SK-N-MC (cell line): ENCODE measurements around the gene ATP1A2.

Experiments
- DNase-seq: peaks from one replicate; pipeline ENCODE4 v3.0.0-alpha.2; 2011; ENCODE audit warnings: low read depth, low spot score
- H3K27ac ChIP-seq: fragments of 200-600 bp; sonication (generic); 2 replicates; pipeline ENCODE4 v1.5.1; 2016; ENCODE audit warnings: mixed run types
- H3K36me3 ChIP-seq: fragments of 200-600 bp; sonication (generic); 2 replicates; pipeline ENCODE4 v1.6.1; 2017; ENCODE audit warnings: antibody characterized with exemption, low read length, mixed read lengths; ENCODE audit not compliant: insufficient read depth
- H3K4me3 ChIP-seq: fragments of 200-600 bp; sonication (generic); 2 replicates; pipeline ENCODE4 v1.5.1; 2016
- H3K9ac ChIP-seq: fragments of 200-600 bp; sonication (generic); 2 replicates; pipeline ENCODE4 v1.8.0; 2017; ENCODE audit warnings: mixed run types, mixed read lengths; ENCODE audit not compliant: insufficient read length
- H3K9me3 ChIP-seq: fragments of 200-600 bp; sonication (generic); 2 replicates; pipeline ENCODE4 v1.6.1; 2017; ENCODE audit warnings: low read depth, mild to moderate bottlenecking, antibody characterized with exemption, low read length, moderate library complexity, mixed read lengths
- EZH2 ChIP-seq: fragments of 200-600 bp; sonication (generic); IDR thresholded peaks from one replicate; pipeline ENCODE4 v1.6.1; 2017; ENCODE audit warnings: antibody characterized with exemption
- FOXP2 ChIP-seq: optimal IDR thresholded peaks from 2 replicates; pipeline ENCODE3; 2011; ENCODE audit warnings: mild to moderate bottlenecking, moderate library complexity; ENCODE audit not compliant: insufficient read depth; ENCODE audit errors: extremely low read length, control extremely low read depth
- POLR2AphosphoS5 ChIP-seq: IDR thresholded peaks from 2 replicates; pipeline ENCODE4 v1.6.1; 2012; ENCODE audit warnings: mild to moderate bottlenecking, low read depth, low read length, borderline replicate concordance

The ATP1A2 gene

DNA sequence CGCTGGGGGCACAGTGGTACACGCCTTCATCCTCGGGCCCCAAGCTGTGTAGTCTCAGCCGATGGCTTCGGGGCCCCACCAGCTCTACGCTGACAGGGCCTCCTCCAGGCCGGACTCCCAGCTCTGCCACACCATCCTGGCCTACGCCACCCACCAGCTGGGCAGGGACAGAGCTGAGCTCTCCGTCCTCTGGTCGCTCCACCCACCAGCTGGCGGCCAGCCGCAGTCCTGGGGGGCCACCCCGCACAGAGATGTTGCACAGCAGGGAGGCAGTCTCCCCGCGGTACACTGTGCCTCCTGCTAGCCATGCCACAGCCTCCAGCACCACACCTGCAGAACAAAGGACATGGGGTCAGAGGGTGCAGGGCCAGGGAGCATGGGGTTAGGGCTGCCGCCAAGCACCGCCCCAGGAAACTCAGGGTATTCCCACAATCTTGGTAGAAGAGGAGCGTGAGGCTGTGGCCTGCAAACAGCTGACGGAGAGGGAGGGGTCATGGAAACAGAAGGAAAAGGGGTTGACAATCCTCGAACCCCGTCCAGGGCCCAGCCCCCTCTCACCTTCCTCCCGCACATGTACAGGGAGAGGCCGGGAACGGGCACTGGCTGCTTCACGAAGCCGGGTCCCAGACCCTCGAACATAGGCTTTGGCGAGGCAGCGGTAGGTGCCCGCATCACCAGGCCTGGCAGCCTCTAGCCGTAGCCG lies 23.0 kb upstream of the ATP1A2 start:
- H3K4me3 ChIP-seq = no peak overlapping the region
- DNase-seq = no peak
- no peak overlapping the region for H3K27ac ChIP-seq
- no peak overlapping the region for H3K9ac ChIP-seq
- H3K9me3 ChIP-seq = no peaks in the 10 kb centered on the region
- H3K36me3 ChIP-seq = no peaks in the 10 kb centered on the region
- TF ChIP-seq FOXP2 = no peak
- TF ChIP-seq POLR2AphosphoS5 = no peak
- no peak for TF ChIP-seq EZH2

DNA sequence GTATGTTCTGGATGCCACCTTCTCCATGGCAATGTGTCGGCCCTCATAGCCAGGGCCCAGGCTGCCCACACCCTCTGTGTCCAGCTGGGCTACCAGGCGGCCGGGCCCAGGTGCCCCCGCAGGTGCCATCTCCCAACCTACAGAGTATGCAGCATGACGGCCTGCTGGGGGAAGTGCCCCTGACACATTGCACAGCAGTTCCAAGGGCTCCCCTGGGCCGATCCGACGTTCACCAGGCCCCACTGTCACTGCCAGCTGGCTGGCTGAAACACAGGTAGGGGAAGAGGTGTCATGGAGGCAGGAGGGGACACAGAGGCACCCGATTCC lies 22.5 kb upstream of the ATP1A2 start:
- Histone ChIP-seq H3K4me3 (no peak overlapping the region), H3K27ac (no peak overlapping the region), H3K9ac (no peak overlapping the region), H3K9me3 (no peaks in the 10 kb centered on the region), H3K36me3 (no peaks in the 10 kb centered on the region)
- no peak for DNase-seq
- TF ChIP-seq POLR2AphosphoS5 (no peak), EZH2 (no peak)

DNA sequence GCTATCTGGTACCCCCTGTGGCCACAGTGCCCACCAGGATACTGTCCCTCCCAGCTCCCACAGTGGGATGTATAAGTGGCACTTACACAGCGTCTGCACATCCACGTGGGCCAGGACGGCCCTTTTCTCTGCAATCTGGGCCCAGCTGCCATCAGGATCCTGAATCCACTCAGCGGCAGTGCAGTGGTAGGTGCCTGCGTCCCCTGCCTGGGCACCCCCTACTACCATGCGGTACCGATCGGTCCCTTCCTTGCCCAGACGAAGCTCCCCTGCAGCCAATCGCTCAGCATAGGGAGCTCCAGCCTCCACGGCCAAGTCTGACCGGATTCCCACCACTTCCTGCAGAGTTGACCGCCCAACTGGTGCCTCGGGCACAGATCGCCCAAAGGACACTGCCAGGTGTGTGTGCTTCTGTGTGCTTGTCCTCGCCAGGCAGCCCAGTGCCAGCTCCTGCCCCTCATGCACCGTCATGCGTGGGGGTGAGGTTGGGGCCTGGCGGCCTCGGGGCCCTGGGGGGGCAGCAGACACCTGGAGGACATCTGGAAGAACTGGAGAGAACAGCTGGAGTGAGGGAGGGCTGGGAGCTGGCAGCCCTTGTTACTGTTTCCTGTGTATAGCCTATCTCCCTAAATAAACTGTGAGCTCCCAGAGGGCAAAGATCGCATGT lies 21.8 kb upstream of the ATP1A2 start:
- DNase-seq = no peak
- Histone ChIP-seq H3K9ac (no peak overlapping the region), H3K9me3 (no peaks in the 10 kb centered on the region), H3K4me3 (no peak overlapping the region), H3K36me3 (no peaks in the 10 kb centered on the region), H3K27ac (no peak overlapping the region)
- TF ChIP-seq FOXP2 (no peak), EZH2 (no peak), POLR2AphosphoS5 (no peak)

GRCh38 chr1:160094291-160094625 lies 21.3 kb upstream of the ATP1A2 start:
- H3K9me3 ChIP-seq = no peaks in the 10 kb centered on the region
- H3K27ac ChIP-seq = no peak overlapping the region
- no peak overlapping the region for H3K9ac ChIP-seq
- no peak overlapping the region for H3K4me3 ChIP-seq
- no peak for DNase-seq
- TF ChIP-seq POLR2AphosphoS5 (no peak), FOXP2 (no peak), EZH2 (no peak)
- no peaks in the 10 kb centered on the region for H3K36me3 ChIP-seq

DNA sequence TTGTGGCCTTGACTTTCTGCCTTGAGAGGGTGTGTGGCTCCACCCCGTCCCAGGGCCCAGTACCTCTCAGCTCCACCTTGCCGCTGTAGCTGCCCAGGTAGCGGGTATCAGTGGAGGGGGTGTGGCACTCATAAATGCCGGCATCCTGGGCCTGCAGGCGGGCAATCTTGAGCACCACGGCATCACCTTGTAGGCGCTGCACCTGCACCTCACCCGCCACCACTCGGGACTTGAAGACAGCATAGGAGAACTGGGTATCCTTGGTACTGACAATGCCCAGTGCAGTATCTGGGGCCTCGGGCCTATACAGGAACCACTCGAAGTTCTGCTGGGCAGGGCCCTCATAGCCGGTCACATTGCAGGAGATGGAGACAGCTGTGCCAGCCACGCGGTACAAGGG lies 20.8 kb upstream of the ATP1A2 start:
- Histone ChIP-seq H3K4me3 (no peak overlapping the region), H3K9ac (no peak overlapping the region), H3K36me3 (no peaks in the 10 kb centered on the region), H3K9me3 (no peaks in the 10 kb centered on the region), H3K27ac (no peak overlapping the region)
- TF ChIP-seq POLR2AphosphoS5 = no peak
- no peak for TF ChIP-seq EZH2
- TF ChIP-seq FOXP2 = no peak
- no peak for DNase-seq

GRCh38 chr1:160095382-160096105 lies 20.0 kb upstream of the ATP1A2 start:
- H3K4me3 ChIP-seq = no peak overlapping the region
- TF ChIP-seq FOXP2 (no peak), EZH2 (no peak), POLR2AphosphoS5 (no peak)
- H3K9ac ChIP-seq = no peak overlapping the region
- no peak overlapping the region for H3K27ac ChIP-seq
- no peaks in the 10 kb centered on the region for H3K9me3 ChIP-seq
- no peaks in the 10 kb centered on the region for H3K36me3 ChIP-seq
- DNase-seq = no peak

GRCh38 chr1:160096274-160097116 lies 19.1 kb upstream of the ATP1A2 start:
- TF ChIP-seq POLR2AphosphoS5 (no peak), FOXP2 (no peak), EZH2 (no peak)
- H3K9ac ChIP-seq = no peak overlapping the region
- H3K27ac ChIP-seq = no peak overlapping the region
- H3K9me3 ChIP-seq = no peaks in the 10 kb centered on the region
- no peak for DNase-seq
- no peaks in the 10 kb centered on the region for H3K36me3 ChIP-seq
- H3K4me3 ChIP-seq = no peak overlapping the region

DNA sequence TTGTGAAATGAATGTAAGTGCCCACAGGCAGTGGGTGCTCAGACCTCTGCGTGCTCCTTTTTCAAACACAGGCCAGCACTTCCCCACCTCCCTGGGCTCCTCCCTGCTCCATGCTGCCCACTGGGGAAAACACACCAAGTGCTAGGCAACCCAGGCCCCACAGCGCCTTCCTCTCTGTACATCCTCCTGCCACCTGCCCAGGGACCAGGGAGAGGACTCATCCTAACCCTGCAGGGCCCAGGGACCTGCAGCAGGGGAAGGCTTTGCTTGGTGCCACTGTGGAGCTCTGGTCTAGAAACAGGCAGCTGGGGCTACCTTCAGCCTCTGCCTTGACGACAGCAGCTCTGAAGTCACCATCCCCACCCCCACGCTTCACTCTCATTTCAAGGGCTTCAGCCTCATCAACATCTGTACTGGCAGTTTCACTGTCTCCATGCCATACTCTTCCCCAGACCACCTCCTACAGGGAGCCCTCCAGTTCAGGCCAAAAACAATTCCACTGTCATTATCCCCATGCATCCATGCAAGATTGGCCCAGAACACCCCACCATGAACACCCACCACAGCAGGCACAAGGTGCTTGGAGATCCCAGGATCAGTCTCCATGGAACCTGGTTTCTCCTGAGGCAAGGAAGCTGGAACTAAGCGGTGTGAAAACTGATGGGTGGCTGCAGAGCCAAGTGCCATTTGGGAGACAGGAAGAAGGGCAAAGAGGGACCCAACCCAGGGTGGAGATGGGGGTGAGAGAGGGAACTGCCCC lies 18.2 kb upstream of the ATP1A2 start:
- Histone ChIP-seq H3K36me3 (no peaks in the 10 kb centered on the region), H3K27ac (no peak overlapping the region), H3K4me3 (peak overlapping the region; percentile 80), H3K9ac (peak overlapping the region; percentile 79), H3K9me3 (no peaks in the 10 kb centered on the region)
- no peak for DNase-seq
- TF ChIP-seq POLR2AphosphoS5 (no peak), EZH2 (no peak), FOXP2 (no peak)
